GM12892 (cell line): ENCODE measurements around the gene DCTN2.

Source experiments
- DNase-seq: peaks from one replicate; pipeline ENCODE4 v3.0.0; 2011; ENCODE audit not compliant: insufficient read length
- FAIRE-seq: peaks from 2 replicates; lab custom pipeline; 2011; peaks lifted over from hg19 to GRCh38; lab: Jason Lieb, UNC
- POLR2A ChIP-seq: IDR thresholded peaks from 2 replicates; pipeline ENCODE4 v1.6.1; 2011; ENCODE audit warnings: low read depth, low read length, control low read depth
- POLR2AphosphoS5 ChIP-seq: IDR thresholded peaks from 2 replicates; pipeline ENCODE4 v1.6.1; 2011; ENCODE audit warnings: low read depth, low read length, control low read depth
- TAF1 ChIP-seq: IDR thresholded peaks from 2 replicates; pipeline ENCODE4 v1.6.1; 2011; ENCODE audit warnings: low read depth, mild to moderate bottlenecking, control low read depth, low read length, borderline replicate concordance

DCTN2 gene

GRCh38 chr12:57487597-57488401 lies 59.2 kb downstream of the DCTN2 start, which contains the start of gene MARS1:
Gene MARS1 (plus strand): TSS chr12:57488068. CDS start chr12:57488091, 23 bp downstream.
- peak; percentile 89 for TF ChIP-seq POLR2AphosphoS5
- peak; percentile 88 for TF ChIP-seq POLR2A
- no peak for TF ChIP-seq TAF1
- peak; percentile 90 for FAIRE-seq
- DNase-seq = peak; percentile 84

- FAIRE-seq (no peak), DNase-seq (no peak)
- no peak for TF ChIP-seq POLR2A
- TF ChIP-seq TAF1 = no peak
- no peak for TF ChIP-seq POLR2AphosphoS5
These were observed 59.9 kb downstream of the DCTN2 start for GRCh38 chr12:57487055-57487596.

DNA sequence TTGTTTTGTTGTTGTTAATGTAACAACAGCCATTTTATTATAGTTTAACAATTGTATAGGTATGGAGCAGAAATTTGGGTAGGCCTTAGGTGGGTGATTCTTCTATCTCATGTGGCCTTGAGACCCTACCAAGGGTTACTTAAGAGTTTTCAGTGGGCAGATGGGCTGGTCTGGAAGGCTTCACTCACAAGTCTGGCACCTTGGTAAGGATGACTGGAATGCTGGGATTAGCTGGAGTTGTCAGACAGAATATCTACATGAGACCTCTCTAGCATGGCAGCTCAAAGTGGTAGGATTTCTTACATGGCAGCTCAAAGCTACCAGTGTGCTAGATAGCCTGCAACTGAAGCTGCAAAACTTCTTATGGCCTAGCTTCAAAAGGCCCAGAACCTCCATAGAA lies 61.3 kb downstream of the DCTN2 start:
- DNase-seq (no peak), FAIRE-seq (no peak)
- TF ChIP-seq POLR2A (no peak), POLR2AphosphoS5 (no peak), TAF1 (no peak)

DNA sequence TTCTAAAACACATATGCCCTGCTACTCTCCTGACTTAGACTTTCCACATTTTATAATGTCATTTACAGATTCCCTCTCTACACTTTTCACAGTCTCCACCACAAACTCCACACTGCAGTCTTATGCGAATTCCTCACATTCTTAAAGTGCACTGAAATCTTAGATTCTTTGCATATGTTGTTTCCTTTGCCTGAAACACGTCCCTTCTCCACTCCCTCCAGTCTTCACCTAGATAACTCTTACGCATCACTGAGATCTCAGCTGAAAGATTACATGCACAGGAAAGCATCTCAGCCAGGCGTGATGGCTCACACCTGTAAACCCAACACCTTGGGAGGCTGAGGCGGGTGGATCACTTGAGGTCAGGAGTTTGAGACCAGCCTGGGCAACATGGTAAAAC lies 63.5 kb downstream of the DCTN2 start:
- no peak for FAIRE-seq
- TF ChIP-seq TAF1 (no peak), POLR2AphosphoS5 (no peak), POLR2A (no peak)
- DNase-seq = no peak

DNA sequence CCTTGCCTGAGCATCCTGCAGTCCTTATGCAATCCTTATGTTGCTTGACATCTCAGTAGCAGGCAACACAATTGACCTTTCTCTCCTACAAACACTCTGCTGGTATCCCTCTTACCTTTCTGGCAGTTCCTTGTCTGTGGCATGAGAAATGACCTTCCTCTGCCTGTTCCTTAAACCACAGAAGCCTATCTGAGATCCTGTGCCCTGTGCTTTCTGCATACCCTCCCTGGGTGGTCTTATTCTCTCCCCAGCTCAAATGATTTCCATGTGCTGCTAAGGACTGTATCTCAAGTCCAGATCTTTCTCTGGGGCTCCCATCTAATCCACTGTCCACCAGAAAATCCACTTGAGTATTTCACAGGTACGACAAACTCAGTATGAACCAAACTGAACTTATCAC lies 65.3 kb downstream of the DCTN2 start:
- FAIRE-seq = no peak
- TF ChIP-seq POLR2A (no peak), POLR2AphosphoS5 (no peak), TAF1 (no peak)
- no peak for DNase-seq
